Suprapubic skin (tissue), 4 donors: ENCODE data around the gene PGPEP1.

Experiments
- CTCF ChIP-seq, 2 donors: fragments of 200-600 bp in 1 of 2; fragments of 450-650 bp in 1 of 2; sonication (generic) in 1 of 2; IDR thresholded peaks; one replicate each; pipeline ENCODE4 v1.5.1; 2016 to 2019; ENCODE audit warnings: antibody characterized with exemption in 2 of 2, mild to moderate bottlenecking in 1 of 2, moderate library complexity in 1 of 2
- EP300 ChIP-seq: sonication (generic); formaldehyde crosslinking; IDR thresholded peaks from one replicate; pipeline ENCODE4 v1.6.1; 2017; ENCODE audit warnings: antibody characterized with exemption
- POLR2A ChIP-seq, 2 donors: fragments of 450-650 bp; IDR thresholded peaks; one replicate each; pipeline ENCODE4 v1.6.1; 2017; ENCODE audit warnings: antibody characterized with exemption in 2 of 2, mild to moderate bottlenecking in 2 of 2, moderate library complexity in 2 of 2
- POLR2AphosphoS5 ChIP-seq, 3 donors: sonication (generic); formaldehyde crosslinking; IDR thresholded peaks; one replicate each; pipeline ENCODE4 v1.6.1; 2017; ENCODE audit warnings: antibody characterized with exemption in 3 of 3

- TF ChIP-seq CTCF (IDR thresholded peaks at IDR 0.05) (no peak), POLR2A (IDR thresholded peaks at IDR 0.05) (no peak), POLR2AphosphoS5 (IDR thresholded peaks at IDR 0.05) (no peak), EP300 (no peak)
Observed at GRCh38 chr19:18304208-18304457, 36.3 kb upstream of the PGPEP1 start.
